HUES6 (cell line): ENCODE results near the gene OBSCN.

Experiments used
- H3K27ac ChIP-seq: 2 replicates; pipeline ENCODE4 v1.7.0; 2013; ENCODE audit warnings: low read depth, mild to moderate bottlenecking, low read length, inconsistent platforms
- H3K27me3 ChIP-seq: 2 replicates; pipeline ENCODE4 v1.6.1; 2013; ENCODE audit warnings: low read length; ENCODE audit not compliant: control insufficient read depth, insufficient read depth
- H3K36me3 ChIP-seq: 2 replicates; pipeline ENCODE4 v1.6.1; 2013; ENCODE audit warnings: low read length; ENCODE audit not compliant: control insufficient read depth, insufficient read depth
- H3K4me1 ChIP-seq: 2 replicates; pipeline ENCODE4 v1.6.1; 2013; ENCODE audit warnings: low read length; ENCODE audit not compliant: control insufficient read depth, insufficient read depth
- H3K4me3 ChIP-seq: 2 replicates; pipeline ENCODE4 v1.5.1; 2013; ENCODE audit warnings: low read depth, low read length
- H3K9ac ChIP-seq: one replicate; pipeline ENCODE4 v1.6.1; 2013; ENCODE audit warnings: mild to moderate bottlenecking, low read length
- H3K9me3 ChIP-seq: 2 replicates; pipeline ENCODE4 v1.6.1; 2013; ENCODE audit warnings: low read depth, low read length; ENCODE audit not compliant: control insufficient read depth, insufficient read depth

Gene OBSCN

DNA sequence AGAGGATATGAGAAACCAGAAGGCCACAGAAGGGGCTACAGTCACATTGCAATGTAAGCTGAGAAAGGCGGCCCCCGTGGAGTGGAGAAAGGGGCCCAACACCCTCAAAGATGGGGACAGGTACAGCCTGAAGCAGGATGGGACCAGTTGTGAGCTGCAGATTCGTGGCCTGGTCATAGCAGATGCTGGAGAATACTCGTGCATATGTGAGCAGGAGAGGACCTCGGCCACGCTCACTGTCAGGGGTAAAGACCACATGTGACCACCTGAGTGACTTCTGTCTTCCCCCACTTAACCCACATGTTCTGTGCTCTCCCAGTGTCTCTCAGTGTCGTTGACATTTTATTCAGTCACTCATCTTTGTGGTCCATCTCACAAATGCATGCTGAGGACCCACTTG lies 92.1 kb downstream of the OBSCN start:
- Histone ChIP-seq H3K9me3 (peaks cover 68% of the 10 kb centered on the region), H3K36me3 (peaks cover 35% of the 10 kb centered on the region), H3K27ac (no peak overlapping the region), H3K4me3 (no peak overlapping the region), H3K9ac (no peak overlapping the region), H3K4me1 (no peaks in the 10 kb centered on the region), H3K27me3 (no peaks in the 10 kb centered on the region)

- H3K9ac ChIP-seq, result no peak overlapping the region
- no peak overlapping the region for H3K4me3 ChIP-seq
- no peaks in the 10 kb centered on the region for H3K27me3 ChIP-seq
- no peak overlapping the region for H3K27ac ChIP-seq
- no peaks in the 10 kb centered on the region for H3K4me1 ChIP-seq
- peaks cover 31% of the 10 kb centered on the region for H3K36me3 ChIP-seq
- peaks cover 62% of the 10 kb centered on the region for H3K9me3 ChIP-seq
Observed at GRCh38 chr1:228302086-228302485, 94.2 kb downstream of the OBSCN start.

DNA sequence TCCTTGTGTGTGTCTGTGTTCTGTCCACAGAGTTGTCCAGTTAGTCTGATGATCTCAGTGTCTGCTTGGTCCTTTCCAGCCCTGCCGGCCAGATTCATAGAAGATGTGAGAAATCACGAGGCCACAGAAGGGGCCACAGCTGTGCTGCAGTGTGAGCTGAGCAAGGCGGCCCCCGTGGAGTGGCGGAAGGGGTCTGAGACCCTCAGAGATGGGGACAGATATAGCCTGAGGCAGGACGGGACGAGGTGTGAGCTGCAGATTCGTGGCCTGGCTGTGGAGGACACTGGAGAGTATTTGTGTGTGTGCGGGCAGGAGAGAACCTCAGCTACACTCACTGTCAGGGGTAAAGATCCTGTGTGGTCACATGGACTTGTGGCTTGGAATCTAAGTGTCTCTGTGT lies 95.8 kb downstream of the OBSCN start:
- Histone ChIP-seq H3K9ac (no peak overlapping the region), H3K9me3 (peaks cover 47% of the 10 kb centered on the region), H3K27ac (no peak overlapping the region), H3K27me3 (no peaks in the 10 kb centered on the region), H3K36me3 (peaks cover 29% of the 10 kb centered on the region), H3K4me1 (no peaks in the 10 kb centered on the region), H3K4me3 (no peak overlapping the region)

GRCh38 chr1:228304225-228304624 lies 96.4 kb downstream of the OBSCN start:
- H3K27ac ChIP-seq, result no peak overlapping the region
- peaks cover 43% of the 10 kb centered on the region for H3K9me3 ChIP-seq
- H3K27me3 ChIP-seq, result no peaks in the 10 kb centered on the region
- no peak overlapping the region for H3K9ac ChIP-seq
- H3K36me3 ChIP-seq, result peaks cover 28% of the 10 kb centered on the region
- no peak overlapping the region for H3K4me3 ChIP-seq
- no peaks in the 10 kb centered on the region for H3K4me1 ChIP-seq

DNA sequence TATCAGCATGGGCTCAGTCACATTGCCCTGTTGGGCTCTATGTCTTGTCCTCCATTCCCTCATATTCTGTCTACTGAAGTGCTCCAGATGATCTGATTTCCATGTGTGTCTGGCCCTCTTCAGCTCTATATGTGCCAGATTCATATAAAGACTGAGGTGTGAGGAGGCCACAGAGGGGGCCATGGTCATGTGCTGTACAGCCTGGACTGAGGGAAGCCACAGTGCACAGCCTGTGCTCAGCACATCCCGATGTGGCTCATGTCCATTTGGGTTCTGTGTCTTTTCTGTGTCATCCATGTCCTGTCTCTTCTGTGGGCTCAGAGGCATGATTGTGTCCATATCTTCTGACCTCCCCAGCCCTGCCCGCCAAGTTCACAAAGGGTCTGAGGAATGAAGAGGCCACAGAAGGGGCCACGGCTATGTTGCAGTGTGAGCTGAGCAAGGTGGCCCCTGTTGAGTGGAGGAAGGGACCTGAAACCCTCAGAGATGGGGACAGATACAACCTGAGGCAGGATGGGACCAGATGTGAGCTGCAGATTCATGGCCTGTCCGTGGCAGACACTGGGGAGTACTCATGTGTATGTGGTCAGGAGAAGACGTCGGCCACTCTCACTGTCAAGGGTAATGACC lies 97.0 kb downstream of the OBSCN start:
- Histone ChIP-seq H3K4me1 (no peaks in the 10 kb centered on the region), H3K27me3 (no peaks in the 10 kb centered on the region), H3K9ac (no peak overlapping the region), H3K36me3 (peaks cover 22% of the 10 kb centered on the region), H3K4me3 (no peak overlapping the region), H3K9me3 (peaks cover 37% of the 10 kb centered on the region), H3K27ac (no peak overlapping the region)

- H3K27ac ChIP-seq, result no peak overlapping the region
- peaks cover 19% of the 10 kb centered on the region for H3K36me3 ChIP-seq
- H3K4me3 ChIP-seq, result no peak overlapping the region
- H3K27me3 ChIP-seq, result no peaks in the 10 kb centered on the region
- H3K9me3 ChIP-seq, result peaks cover 28% of the 10 kb centered on the region
- no peaks in the 10 kb centered on the region for H3K4me1 ChIP-seq
- H3K9ac ChIP-seq, result no peak overlapping the region
Observed at GRCh38 chr1:228305721-228306152, 97.9 kb downstream of the OBSCN start.

DNA sequence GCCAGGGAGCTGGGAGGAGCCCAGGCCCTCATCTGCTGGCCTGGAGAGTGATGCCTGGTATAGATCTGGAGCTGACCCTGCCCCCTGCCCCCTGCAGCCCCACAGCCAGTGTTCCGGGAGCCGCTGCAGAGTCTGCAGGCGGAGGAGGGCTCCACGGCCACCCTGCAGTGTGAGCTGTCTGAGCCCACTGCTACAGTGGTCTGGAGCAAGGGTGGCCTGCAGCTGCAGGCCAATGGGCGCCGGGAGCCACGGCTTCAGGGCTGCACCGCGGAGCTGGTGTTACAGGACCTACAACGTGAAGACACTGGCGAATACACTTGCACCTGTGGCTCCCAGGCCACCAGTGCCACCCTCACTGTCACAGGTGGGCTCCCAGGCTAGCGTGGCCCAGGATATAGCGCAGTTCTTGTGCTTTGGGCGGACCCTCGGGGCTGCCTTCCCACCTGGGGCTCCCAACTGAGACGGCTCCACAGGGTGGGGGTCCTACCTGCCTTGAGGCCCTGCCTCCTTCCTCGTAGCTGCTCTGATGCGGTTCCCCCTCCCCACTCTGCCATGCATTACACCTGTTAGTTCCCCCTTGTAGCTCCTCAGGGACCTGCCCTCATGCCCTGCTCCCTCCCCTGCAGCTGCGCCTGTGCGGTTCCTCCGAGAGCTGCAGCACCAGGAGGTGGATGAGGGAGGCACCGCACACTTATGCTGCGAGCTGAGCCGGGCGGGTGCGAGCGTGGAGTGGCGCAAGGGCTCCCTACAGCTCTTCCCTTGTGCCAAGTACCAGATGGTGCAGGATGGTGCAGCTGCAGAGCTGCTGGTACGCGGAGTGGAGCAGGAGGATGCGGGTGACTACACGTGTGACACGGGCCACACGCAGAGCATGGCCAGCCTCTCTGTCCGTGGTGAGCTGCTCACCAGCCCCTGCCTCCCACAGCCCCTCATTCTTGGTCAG lies 98.7 kb downstream of the OBSCN start:
- no peak overlapping the region for H3K4me3 ChIP-seq
- no peak overlapping the region for H3K9ac ChIP-seq
- peaks cover 16% of the 10 kb centered on the region for H3K36me3 ChIP-seq
- H3K27me3 ChIP-seq, result no peaks in the 10 kb centered on the region
- H3K4me1 ChIP-seq, result no peaks in the 10 kb centered on the region
- H3K27ac ChIP-seq, result no peak overlapping the region
- peaks cover 20% of the 10 kb centered on the region for H3K9me3 ChIP-seq

GRCh38 chr1:228307218-228308023 lies 99.6 kb downstream of the OBSCN start:
- H3K9me3 ChIP-seq, result peaks cover 21% of the 10 kb centered on the region
- peaks cover 13% of the 10 kb centered on the region for H3K36me3 ChIP-seq
- H3K27ac ChIP-seq, result no peak overlapping the region
- H3K4me3 ChIP-seq, result no peak overlapping the region
- H3K4me1 ChIP-seq, result no peaks in the 10 kb centered on the region
- no peaks in the 10 kb centered on the region for H3K27me3 ChIP-seq
- no peak overlapping the region for H3K9ac ChIP-seq

- Histone ChIP-seq H3K9me3 (peaks cover 20% of the 10 kb centered on the region), H3K4me3 (no peak overlapping the region), H3K27me3 (no peaks in the 10 kb centered on the region), H3K27ac (no peak overlapping the region), H3K9ac (no peak overlapping the region), H3K36me3 (peaks cover 7% of the 10 kb centered on the region; the same call in 1 of the 2 replicates), H3K4me1 (no peaks in the 10 kb centered on the region)
Observed at GRCh38 chr1:228308085-228308601, 100.3 kb downstream of the OBSCN start.

DNA sequence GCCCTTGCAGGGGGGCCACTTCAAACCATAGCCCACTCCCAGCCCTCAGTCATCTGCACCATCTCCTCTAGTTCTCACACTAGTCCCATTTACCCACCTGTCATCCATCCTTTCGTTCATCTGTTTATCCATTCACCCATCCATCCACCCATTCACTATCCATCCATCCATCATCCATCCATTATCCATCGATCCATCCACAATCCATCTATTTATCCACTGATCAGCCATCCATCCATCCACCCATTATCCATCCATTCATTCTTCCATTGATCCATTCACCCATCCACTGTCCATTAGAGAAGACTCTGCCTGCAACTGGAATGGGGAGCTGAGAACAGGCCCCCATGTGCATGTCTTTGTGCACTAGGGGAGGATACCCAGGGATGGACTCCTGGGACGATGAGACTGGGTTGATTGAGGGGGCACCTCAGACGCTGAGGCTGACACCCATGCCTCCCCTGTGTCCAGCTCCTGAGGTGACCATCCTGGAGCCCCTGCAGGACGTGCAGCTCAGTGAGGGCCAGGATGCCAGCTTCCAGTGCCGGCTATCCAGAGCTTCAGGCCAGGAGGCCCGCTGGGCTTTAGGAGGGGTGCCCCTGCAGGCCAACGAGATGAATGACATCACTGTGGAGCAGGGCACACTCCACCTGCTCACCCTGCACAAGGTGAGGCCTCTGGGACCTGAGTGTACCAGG lies 100.9 kb downstream of the OBSCN start:
- H3K4me3 ChIP-seq, result no peak overlapping the region
- H3K27me3 ChIP-seq, result no peaks in the 10 kb centered on the region
- no peaks in the 10 kb centered on the region for H3K4me1 ChIP-seq
- no peak overlapping the region for H3K27ac ChIP-seq
- no peak overlapping the region for H3K9ac ChIP-seq
- peaks cover 14% of the 10 kb centered on the region for H3K9me3 ChIP-seq
- peaks cover 3% of the 10 kb centered on the region; the same call in 1 of the 2 replicates for H3K36me3 ChIP-seq
